8988T (cell line): ENCODE measurements around the gene DOCK1.

Experiments used
- DNase-seq: peaks from one replicate; pipeline ENCODE4 v3.0.0; 2011

The DOCK1 gene

DNA sequence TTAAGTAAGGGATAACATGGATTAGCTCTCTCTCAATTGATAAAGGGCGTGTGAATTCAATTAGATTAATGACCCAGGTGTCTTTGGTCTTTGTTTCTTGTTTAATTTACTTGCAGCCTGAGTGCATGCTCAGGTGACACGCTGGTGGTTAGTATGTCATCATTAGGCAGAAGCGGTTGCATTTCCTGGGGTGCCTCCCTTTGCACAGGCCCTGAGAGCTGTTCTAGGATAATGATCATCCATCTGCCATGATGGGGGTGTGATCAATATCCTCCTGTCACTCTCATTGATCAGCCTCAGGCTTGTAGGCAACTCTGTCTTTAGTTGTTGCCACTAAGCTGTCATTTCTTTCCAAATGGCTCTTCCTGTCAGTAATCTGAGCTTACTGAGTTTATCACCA, 544.3 kb downstream of the DOCK1 start:
- no peak for DNase-seq

DNA sequence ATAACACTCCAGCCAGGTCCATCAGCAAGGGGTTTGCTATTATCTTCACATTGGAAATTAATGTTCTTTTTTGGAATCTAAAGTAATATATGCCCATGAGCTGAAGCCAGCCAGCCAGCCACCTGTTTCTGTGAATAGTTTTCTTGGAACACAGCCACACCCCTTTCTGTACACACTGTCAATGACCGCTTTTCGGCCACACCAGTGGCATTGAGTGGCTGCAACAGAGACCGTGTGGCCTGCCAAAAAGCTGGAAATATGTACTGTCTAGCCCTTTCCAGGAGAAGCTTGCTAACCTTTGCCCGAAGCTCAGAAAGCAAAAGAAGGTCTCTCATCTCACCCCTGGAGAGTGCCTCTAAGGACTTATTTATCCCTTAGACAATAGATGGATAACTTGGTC, 545.4 kb downstream of the DOCK1 start:
- no peak for DNase-seq

GRCh38 chr10:127451628-127452027, 546.4 kb downstream of the DOCK1 start:
- DNase-seq: no peak

DNA sequence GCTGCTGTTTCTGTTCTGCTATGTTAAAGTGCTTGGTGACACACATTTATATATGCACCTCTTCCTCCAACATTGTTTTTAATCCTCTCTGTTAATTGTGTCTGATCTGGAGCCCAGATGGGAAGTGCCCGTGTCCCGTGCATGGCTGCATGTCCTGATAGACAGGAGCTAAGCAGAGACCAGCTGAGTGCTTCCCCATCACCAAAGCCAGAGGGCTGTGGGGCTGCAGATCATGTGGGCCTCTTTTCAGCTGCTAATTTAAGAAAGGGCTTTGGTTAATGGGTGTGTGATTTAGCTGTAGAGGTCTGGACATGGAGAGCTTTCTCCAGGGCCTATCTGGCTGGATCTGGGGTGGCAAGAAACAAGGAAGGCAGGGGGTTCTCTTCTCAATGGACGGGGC, 547.3 kb downstream of the DOCK1 start:
- DNase-seq: no peak

DNA sequence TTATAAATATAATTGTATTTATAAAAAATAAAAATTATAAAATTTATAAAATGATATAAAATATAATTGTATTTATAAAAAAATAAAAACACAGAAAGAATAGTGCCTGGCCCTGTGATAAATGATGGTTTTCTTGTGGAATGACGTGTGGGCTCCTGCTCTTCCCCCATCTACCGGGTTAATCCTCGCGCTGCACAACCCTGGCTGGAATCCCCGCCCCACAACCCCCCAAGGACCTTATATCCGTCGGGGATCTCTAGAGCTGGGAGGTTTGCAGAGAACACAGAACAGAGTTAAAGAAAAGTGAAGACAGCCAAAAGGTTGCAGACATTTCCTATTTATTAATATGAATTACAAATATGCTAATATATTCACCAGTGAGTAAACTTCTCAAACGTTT, 548.5 kb downstream of the DOCK1 start:
- no peak for DNase-seq

GRCh38 chr10:127456122-127456521, 550.9 kb downstream of the DOCK1 start:
- no peak for DNase-seq

- no peak for DNase-seq
Observed at GRCh38 chr10:127458016-127458810, 553.0 kb downstream of the DOCK1 start.

- no peak for DNase-seq
Observed at GRCh38 chr10:127458829-127459228, 553.6 kb downstream of the DOCK1 start.

GRCh38 chr10:127459918-127460317, 554.7 kb downstream of the DOCK1 start:
- DNase-seq: no peak

DNA sequence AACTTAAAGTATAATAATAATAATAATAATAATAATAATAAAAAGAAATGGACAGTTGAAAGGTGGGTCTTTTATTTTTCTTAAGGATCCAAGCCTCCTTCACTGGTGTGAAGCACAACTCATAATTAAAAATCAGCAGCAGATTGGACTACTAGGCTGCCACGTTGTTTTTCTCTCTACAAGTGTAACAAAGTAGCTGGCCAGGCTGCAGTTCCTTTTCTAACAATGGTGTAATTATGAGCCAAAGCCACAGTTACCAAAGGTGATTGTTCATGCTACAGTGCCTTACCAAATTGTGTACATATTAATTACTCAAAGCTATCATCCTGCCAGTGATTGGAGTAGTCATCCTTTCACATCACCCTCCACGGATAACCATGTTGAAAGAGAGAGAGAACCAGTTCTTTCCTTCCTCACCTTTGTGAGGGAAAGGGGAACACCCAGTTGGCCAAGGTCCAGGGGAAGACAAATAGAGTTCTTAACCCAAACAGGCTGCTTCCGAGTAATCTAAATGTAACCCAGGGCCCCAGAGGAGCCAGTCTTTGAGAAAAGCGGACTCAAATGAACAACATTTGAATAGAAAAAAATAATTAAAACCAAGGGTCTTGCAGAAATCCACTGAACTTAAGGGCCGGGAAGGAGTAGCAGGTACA, 557.5 kb downstream of the DOCK1 start:
- DNase-seq: no peak

- DNase-seq: no peak
Observed at GRCh38 chr10:127463548-127463947, 558.3 kb downstream of the DOCK1 start.

DNA sequence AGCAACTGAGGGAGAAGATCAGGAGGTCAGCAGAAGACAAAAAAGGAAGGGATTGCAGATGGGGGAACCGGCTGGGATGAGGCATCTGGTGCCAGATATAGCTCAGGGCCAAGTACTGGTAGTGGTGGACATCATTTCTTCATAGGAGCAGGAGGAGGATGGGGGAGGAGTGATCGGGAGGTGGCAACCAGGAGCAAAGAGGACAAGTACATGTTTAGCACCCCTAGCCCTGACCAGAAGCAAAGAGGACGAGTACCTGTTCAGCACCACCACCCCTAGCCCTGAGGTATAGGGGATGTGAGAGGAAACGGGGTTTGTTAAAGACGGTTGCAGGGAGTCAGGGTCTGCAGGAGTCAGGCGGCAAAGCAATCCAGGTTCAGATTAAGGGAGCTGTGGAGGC, 559.3 kb downstream of the DOCK1 start:
- DNase-seq: no peak

DNA sequence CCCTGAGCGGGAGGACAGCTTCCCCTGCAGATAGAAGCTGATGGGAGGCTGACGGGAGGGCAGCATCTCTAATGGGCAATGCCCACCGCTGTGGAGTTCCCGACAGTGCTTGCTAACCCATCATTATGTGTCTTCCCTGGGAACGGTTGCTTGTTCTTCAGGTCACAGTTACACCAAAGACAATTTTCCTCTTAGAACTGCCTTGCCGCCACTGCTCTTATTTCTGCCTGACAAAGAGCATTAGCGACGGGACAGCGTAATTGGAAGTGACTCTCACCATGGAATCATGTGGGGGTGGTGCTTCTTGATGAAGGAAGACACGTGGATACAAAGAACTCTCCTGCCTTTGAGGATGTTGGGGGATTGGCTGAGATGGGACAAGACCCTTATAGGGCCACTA, 562.6 kb downstream of the DOCK1 start:
- no peak for DNase-seq

GRCh38 chr10:127468632-127469031, 563.4 kb downstream of the DOCK1 start:
- DNase-seq: no peak

- DNase-seq: no peak
Observed at GRCh38 chr10:127470911-127471310, 565.7 kb downstream of the DOCK1 start.

DNA sequence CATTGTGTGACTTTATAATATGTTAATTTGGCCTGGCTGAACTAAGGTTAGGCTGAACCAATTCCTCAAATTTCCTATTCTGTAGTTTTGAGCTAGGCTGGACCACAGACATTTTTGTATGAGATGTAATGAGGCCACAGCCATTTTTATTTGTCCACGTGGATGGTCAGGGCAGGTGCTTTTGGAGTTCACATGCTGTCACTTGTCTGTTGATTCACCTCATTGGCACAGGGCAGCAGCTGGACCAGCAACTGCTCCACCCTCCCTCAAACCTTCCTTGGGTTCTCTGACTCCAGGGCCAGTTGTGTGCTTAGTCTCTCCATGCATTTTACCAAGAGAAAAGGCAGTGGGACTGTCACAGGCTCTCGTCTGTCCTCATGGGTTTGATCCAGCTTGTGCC, 567.7 kb downstream of the DOCK1 start:
- no peak for DNase-seq

- no peak for DNase-seq
Observed at GRCh38 chr10:127474501-127474900, 569.3 kb downstream of the DOCK1 start.

- no peak for DNase-seq
Observed at GRCh38 chr10:127485153-127485857, 580.1 kb downstream of the DOCK1 start.

DNA sequence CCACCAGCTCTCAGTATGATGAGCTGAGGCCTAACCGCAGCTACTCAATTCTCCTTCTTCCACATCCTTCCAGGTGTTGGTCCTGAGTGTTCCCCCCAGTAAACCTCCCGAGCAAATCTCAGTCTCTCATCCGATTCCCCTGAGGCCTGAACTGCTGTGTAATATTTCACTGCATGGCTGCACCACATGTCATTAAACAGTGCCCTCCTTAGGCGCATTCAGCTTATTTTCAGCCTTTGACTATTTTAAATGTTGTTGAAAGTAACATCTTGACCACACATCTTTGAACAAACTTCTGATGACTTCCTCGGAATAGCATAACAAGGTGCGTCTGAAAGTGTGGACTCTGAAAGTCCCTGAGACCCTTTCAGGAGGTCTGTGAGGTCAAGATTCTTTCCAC, 581.1 kb downstream of the DOCK1 start:
- DNase-seq: no peak

DNA sequence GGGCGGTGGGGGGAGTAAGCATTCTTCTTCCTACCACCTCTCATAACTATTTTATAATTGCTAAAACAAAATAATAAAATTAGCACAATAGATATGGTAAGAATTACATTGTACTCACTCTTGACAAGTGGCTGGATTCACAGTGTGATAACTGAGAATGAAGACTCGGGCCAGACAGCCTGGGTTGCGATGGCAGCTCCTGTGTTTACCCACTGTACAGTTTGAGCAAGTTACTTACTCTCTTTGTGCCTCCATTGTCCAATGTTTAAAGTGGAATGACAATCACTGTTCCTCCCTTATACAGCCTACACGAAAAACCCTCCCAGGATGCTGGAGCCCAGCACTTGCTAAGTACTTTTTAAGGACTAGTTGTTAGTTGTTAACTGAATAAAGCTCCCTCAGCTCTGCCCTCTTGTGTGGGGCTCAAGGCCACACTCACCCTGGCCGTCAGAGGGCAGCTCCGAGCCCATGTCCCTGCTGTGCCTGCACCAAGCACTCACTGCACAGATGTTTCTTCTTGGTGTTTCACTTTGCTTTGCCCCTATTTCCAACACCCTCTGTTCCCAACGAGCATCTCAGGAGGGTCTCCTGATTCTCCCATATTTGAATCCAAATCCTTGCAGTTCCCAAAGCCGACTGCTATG, 587.5 kb downstream of the DOCK1 start:
- DNase-seq: no peak

DNA sequence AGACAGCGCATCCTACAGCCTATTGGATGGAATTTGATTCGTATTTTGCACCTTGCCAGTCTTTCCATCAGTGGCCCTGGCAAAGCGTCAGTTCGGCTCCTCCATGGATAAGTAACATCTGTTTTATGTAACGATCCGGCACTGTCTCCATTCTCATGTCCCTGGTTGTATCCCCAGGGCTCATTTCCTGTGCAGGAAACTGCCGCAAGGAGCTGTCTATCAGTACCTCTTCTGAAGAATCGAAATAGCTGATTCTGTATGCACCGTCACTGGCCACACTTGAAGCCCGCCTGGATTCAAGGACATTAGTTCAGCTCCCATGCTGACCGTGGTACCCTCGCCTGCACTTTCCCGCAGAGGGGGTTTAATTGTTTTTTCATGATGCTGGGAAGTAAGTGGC, 590.8 kb downstream of the DOCK1 start:
- DNase-seq: no peak

DNA sequence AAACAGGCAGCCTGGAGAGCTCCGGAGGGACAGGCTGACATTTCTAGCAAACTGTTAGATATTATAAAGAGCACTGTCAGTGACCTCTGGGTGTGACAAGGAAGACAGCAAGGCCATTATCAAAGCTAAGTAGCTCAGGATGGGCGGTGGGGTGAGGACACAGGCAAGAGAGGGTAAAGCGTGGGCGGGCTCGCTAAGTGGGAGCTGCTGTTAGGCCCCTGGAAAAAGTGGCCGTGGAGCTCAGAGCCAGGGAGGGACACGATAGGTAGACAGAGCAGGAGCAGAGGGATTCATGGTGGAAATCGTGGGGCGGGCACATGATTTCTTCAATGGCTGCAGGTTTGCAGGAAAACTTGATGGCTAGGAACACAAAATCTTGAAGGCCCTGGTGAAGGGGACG, 592.5 kb downstream of the DOCK1 start:
- DNase-seq: no peak

DNA sequence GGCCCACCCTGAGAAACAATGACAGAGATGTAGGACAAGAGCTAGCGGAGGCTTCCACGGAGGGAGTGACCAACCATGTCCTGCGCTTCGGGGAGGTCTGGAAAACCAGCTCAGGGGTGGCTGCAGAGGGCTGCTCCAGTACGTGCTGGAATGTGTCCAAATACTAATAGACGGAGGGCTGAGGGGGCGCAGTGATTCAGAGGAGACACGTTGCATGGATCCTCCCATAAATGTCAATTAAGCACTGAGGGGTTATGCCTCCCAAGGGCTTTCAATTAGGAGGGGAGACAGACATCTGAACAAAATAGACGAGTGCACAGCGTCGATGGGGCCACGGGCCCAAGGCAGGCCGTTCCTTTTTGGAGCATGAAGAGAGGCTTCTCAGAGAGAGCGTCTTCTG, 592.9 kb downstream of the DOCK1 start:
- no peak for DNase-seq

DNA sequence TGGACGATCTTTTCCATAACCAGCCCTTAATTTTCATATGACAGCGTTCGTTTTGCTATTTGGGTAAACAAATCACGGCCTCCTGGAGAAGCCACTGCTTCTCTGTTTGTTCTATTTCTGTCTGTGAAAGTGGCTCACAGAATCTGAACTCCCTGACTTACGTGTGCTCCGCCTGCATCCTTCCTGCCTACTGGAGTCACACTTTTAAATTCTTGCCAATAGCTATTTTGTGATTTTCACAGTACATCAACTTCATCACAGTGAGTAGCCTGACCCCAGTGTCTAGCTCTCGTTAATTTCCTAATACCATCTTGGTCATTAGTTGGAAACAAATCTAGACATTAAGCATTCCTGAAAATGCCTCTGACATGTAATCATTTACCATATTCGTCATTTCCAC, 594.9 kb downstream of the DOCK1 start:
- no peak for DNase-seq
